ENCODE results near the gene BRSK2. TPM values are rescaled to one million over a fixed set of nuclear protein-coding genes. Genes with fewer than 3 reads are reported as not detected.
"Not testable (repeated sequence)": the region's sequence is repeated elsewhere in the genome, so short reads cannot be mapped to it uniquely, and the experiment has no call there.

Gene BRSK2
- total RNA-seq (1 to 10 TPM in 1 of 2 donors, under 1 TPM in 1; 0.55 to 1.0 TPM), polyA plus RNA-seq (under 1 TPM; 0.61 to 0.63 TPM)
- long read RNA-seq, donor 1, partial matches to known transcripts: 1 of 1 reads
- long read RNA-seq, donor 1, other reads (novel, unspliced or antisense): 0 of 1 reads
- long read RNA-seq, donor 2, partial matches to known transcripts: 0 of 1 reads
- long read RNA-seq, donor 2, other reads (novel, unspliced or antisense): 1 of 1 reads

GRCh38 chr11:1389932-1390568 is at the start of gene BRSK2:
Gene BRSK2, plus strand, starts transcription at chr11:1389934. Its CDS starts 351 bp downstream, at chr11:1390285.
- Histone ChIP-seq H3K9me3 (ENCODE audit: control insufficient read depth, low read length) (no peaks in the 10 kb centered on the region), H3K4me3 (ENCODE audit: low read length in 2 of 2) (peak within 1 kb of the TSS; percentile 22 to 28), H3K27me3 (ENCODE audit: control insufficient read depth in 1 of 2, insufficient read depth in 2 of 2, low read length in 1 of 2) (no peaks in the 10 kb centered on the region), H3K4me1 (ENCODE audit: control insufficient read depth in 1 of 2, insufficient read depth in 2 of 2, low read length in 2 of 2) (no peaks in the 10 kb centered on the region), H3K27ac (ENCODE audit: low read depth in 1 of 2, low read length in 2 of 2) (no peak within 1 kb of the TSS), H3K36me3 (ENCODE audit: control insufficient read depth in 1 of 2, insufficient read depth in 2 of 2, low read length in 1 of 2) (no peaks in the 10 kb centered on the region)
- intact Hi-C loops (cut with DNase I): loop anchor here (10.0 kb wide), 3 partner anchors 125 to 185 kb away; no protein-coding TSS in a partner anchor
- DNase-seq (peak in 1 of 2 donors; percentile 41), ATAC-seq (ENCODE audit: low FRiP score) (no peak)
- 0 to 2% methylated on average over 15 to 119 of the region's 119 CpGs for WGBS, 2 donors

- no peaks in the 10 kb centered on the region for H3K27me3 ChIP-seq (ENCODE audit: control insufficient read depth in 1 of 2, insufficient read depth in 2 of 2, low read length in 1 of 2)
- DNase-seq: no peak
- H3K9me3 ChIP-seq (ENCODE audit: control insufficient read depth, low read length): no peaks in the 10 kb centered on the region
- no peaks in the 10 kb centered on the region for H3K4me1 ChIP-seq (ENCODE audit: control insufficient read depth in 1 of 2, insufficient read depth in 2 of 2, low read length in 2 of 2)
- H3K4me3 ChIP-seq (ENCODE audit: low read length in 2 of 2): no peak overlapping the region
- intact Hi-C loops (cut with DNase I): no loop called here
- H3K27ac ChIP-seq (ENCODE audit: low read depth in 1 of 2, low read length in 2 of 2): no peak overlapping the region
- H3K36me3 ChIP-seq (ENCODE audit: control insufficient read depth in 1 of 2, insufficient read depth in 2 of 2, low read length in 1 of 2): no peaks in the 10 kb centered on the region
- no peak for ATAC-seq (ENCODE audit: low FRiP score)
- WGBS, 2 donors: 68 to 74% methylated on average over 12 of the region's 12 CpGs
These were observed 49.6 kb upstream of the BRSK2 start for GRCh38 chr11:1340111-1340510.

- intact Hi-C loops (cut with DNase I); H3K27me3 ChIP-seq (ENCODE audit: control insufficient read depth in 1 of 2, insufficient read depth in 2 of 2, low read length in 1 of 2); DNase-seq; H3K9me3 ChIP-seq (ENCODE audit: control insufficient read depth, low read length); H3K36me3 ChIP-seq (ENCODE audit: control insufficient read depth in 1 of 2, insufficient read depth in 2 of 2, low read length in 1 of 2); ATAC-seq (ENCODE audit: low FRiP score); H3K4me3 ChIP-seq (ENCODE audit: low read length in 2 of 2); H3K27ac ChIP-seq (ENCODE audit: low read depth in 1 of 2, low read length in 2 of 2); H3K4me1 ChIP-seq (ENCODE audit: control insufficient read depth in 1 of 2, insufficient read depth in 2 of 2, low read length in 2 of 2): not testable (repeated sequence)
- 80 to 89% methylated on average over 10 of the region's 10 CpGs for WGBS, 2 donors
These were observed 48.5 kb upstream of the BRSK2 start for GRCh38 chr11:1341226-1341625.

- no peak for DNase-seq
- no peaks in the 10 kb centered on the region for H3K4me1 ChIP-seq (ENCODE audit: control insufficient read depth in 1 of 2, insufficient read depth in 2 of 2, low read length in 2 of 2)
- WGBS, 2 donors: 37% methylated on average over 17 of the region's 17 CpGs
- no peak for ATAC-seq (ENCODE audit: low FRiP score)
- no peaks in the 10 kb centered on the region for H3K27me3 ChIP-seq (ENCODE audit: control insufficient read depth in 1 of 2, insufficient read depth in 2 of 2, low read length in 1 of 2)
- intact Hi-C loops (cut with DNase I): no loop called here
- no peak overlapping the region for H3K27ac ChIP-seq (ENCODE audit: low read depth in 1 of 2, low read length in 2 of 2)
- H3K36me3 ChIP-seq (ENCODE audit: control insufficient read depth in 1 of 2, insufficient read depth in 2 of 2, low read length in 1 of 2): no peaks in the 10 kb centered on the region
- no peak overlapping the region for H3K4me3 ChIP-seq (ENCODE audit: low read length in 2 of 2)
- H3K9me3 ChIP-seq (ENCODE audit: control insufficient read depth, low read length): no peaks in the 10 kb centered on the region
These were observed 47.7 kb upstream of the BRSK2 start for GRCh38 chr11:1341928-1342524.

GRCh38 chr11:1342946-1343345 is 46.8 kb upstream of the BRSK2 start:
- H3K9me3 ChIP-seq (ENCODE audit: control insufficient read depth, low read length): no peaks in the 10 kb centered on the region
- no peaks in the 10 kb centered on the region for H3K27me3 ChIP-seq (ENCODE audit: control insufficient read depth in 1 of 2, insufficient read depth in 2 of 2, low read length in 1 of 2)
- H3K4me1 ChIP-seq (ENCODE audit: control insufficient read depth in 1 of 2, insufficient read depth in 2 of 2, low read length in 2 of 2): no peaks in the 10 kb centered on the region
- H3K36me3 ChIP-seq (ENCODE audit: control insufficient read depth in 1 of 2, insufficient read depth in 2 of 2, low read length in 1 of 2): no peaks in the 10 kb centered on the region
- ATAC-seq (ENCODE audit: low FRiP score) (no peak), DNase-seq (no peak)
- no peak overlapping the region for H3K27ac ChIP-seq (ENCODE audit: low read depth in 1 of 2, low read length in 2 of 2)
- intact Hi-C loops (cut with DNase I): no loop called here
- no peak overlapping the region for H3K4me3 ChIP-seq (ENCODE audit: low read length in 2 of 2)
- 89 to 91% methylated on average over 10 of the region's 10 CpGs for WGBS, 2 donors

- 82% methylated on average over 25 of the region's 25 CpGs for WGBS, 2 donors
- Histone ChIP-seq H3K4me3 (ENCODE audit: low read length in 2 of 2) (no peak overlapping the region), H3K27me3 (ENCODE audit: control insufficient read depth in 1 of 2, insufficient read depth in 2 of 2, low read length in 1 of 2) (no peaks in the 10 kb centered on the region), H3K27ac (ENCODE audit: low read depth in 1 of 2, low read length in 2 of 2) (no peak overlapping the region), H3K9me3 (ENCODE audit: control insufficient read depth, low read length) (no peaks in the 10 kb centered on the region), H3K4me1 (ENCODE audit: control insufficient read depth in 1 of 2, insufficient read depth in 2 of 2, low read length in 2 of 2) (no peaks in the 10 kb centered on the region), H3K36me3 (ENCODE audit: control insufficient read depth in 1 of 2, insufficient read depth in 2 of 2, low read length in 1 of 2) (no peaks in the 10 kb centered on the region)
- DNase-seq: no peak
- no peak for ATAC-seq (ENCODE audit: low FRiP score)
- intact Hi-C loops (cut with DNase I): no loop called here
These were observed 46.2 kb upstream of the BRSK2 start for GRCh38 chr11:1343391-1344055.

GRCh38 chr11:1344056-1344635 is 45.6 kb upstream of the BRSK2 start:
- DNase-seq (peak in 1 of 2 donors; percentile 73), ATAC-seq (ENCODE audit: low FRiP score) (no peak)
- 82 to 84% methylated on average over 26 of the region's 26 CpGs for WGBS, 2 donors
- no peaks in the 10 kb centered on the region for H3K27me3 ChIP-seq (ENCODE audit: control insufficient read depth in 1 of 2, insufficient read depth in 2 of 2, low read length in 1 of 2)
- H3K4me3 ChIP-seq (ENCODE audit: low read length in 2 of 2): no peak overlapping the region
- H3K36me3 ChIP-seq (ENCODE audit: control insufficient read depth in 1 of 2, insufficient read depth in 2 of 2, low read length in 1 of 2): no peaks in the 10 kb centered on the region
- intact Hi-C loops (cut with DNase I): no loop called here
- H3K27ac ChIP-seq (ENCODE audit: low read depth in 1 of 2, low read length in 2 of 2): no peak overlapping the region
- H3K9me3 ChIP-seq (ENCODE audit: control insufficient read depth, low read length): no peaks in the 10 kb centered on the region
- H3K4me1 ChIP-seq (ENCODE audit: control insufficient read depth in 1 of 2, insufficient read depth in 2 of 2, low read length in 2 of 2): no peaks in the 10 kb centered on the region

GRCh38 chr11:1345737-1346513 is 43.8 kb upstream of the BRSK2 start:
- H3K36me3 ChIP-seq (ENCODE audit: control insufficient read depth in 1 of 2, insufficient read depth in 2 of 2, low read length in 1 of 2): no peaks in the 10 kb centered on the region
- no peaks in the 10 kb centered on the region for H3K9me3 ChIP-seq (ENCODE audit: control insufficient read depth, low read length)
- intact Hi-C loops (cut with DNase I): no loop called here
- no peak overlapping the region for H3K27ac ChIP-seq (ENCODE audit: low read depth in 1 of 2, low read length in 2 of 2)
- no peaks in the 10 kb centered on the region for H3K4me1 ChIP-seq (ENCODE audit: control insufficient read depth in 1 of 2, insufficient read depth in 2 of 2, low read length in 2 of 2)
- H3K27me3 ChIP-seq (ENCODE audit: control insufficient read depth in 1 of 2, insufficient read depth in 2 of 2, low read length in 1 of 2): no peaks in the 10 kb centered on the region
- 85 to 87% methylated on average over 27 to 28 of the region's 28 CpGs for WGBS, 2 donors
- no peak for DNase-seq
- H3K4me3 ChIP-seq (ENCODE audit: low read length in 2 of 2): no peak overlapping the region
- peak; percentile 26 for ATAC-seq (ENCODE audit: low FRiP score)

All from aorta (tissue), 5 donors.